ENCODE results near the gene OSBP2.

The OSBP2 gene

DNA sequence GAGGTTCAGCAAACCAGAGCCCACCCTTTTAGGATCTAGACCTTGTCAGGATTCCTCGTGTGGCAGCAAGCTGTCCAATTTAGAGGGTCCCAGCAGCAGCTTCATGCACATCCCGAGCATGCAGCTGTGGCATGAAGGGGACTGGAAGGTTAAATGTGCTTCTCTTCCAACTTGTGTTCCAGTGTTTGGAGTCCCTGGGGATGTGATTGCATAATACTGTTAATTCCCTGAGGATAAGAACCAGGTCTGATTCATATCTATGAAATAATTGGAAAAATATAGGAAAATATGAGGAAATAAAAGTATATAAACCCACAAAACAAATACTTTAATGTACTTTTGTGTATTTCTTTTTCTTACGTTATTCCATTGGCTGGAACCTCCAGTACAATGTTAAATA lies 143.4 kb downstream of the OSBP2 start:
- TF ChIP-seq, protein P1, sequence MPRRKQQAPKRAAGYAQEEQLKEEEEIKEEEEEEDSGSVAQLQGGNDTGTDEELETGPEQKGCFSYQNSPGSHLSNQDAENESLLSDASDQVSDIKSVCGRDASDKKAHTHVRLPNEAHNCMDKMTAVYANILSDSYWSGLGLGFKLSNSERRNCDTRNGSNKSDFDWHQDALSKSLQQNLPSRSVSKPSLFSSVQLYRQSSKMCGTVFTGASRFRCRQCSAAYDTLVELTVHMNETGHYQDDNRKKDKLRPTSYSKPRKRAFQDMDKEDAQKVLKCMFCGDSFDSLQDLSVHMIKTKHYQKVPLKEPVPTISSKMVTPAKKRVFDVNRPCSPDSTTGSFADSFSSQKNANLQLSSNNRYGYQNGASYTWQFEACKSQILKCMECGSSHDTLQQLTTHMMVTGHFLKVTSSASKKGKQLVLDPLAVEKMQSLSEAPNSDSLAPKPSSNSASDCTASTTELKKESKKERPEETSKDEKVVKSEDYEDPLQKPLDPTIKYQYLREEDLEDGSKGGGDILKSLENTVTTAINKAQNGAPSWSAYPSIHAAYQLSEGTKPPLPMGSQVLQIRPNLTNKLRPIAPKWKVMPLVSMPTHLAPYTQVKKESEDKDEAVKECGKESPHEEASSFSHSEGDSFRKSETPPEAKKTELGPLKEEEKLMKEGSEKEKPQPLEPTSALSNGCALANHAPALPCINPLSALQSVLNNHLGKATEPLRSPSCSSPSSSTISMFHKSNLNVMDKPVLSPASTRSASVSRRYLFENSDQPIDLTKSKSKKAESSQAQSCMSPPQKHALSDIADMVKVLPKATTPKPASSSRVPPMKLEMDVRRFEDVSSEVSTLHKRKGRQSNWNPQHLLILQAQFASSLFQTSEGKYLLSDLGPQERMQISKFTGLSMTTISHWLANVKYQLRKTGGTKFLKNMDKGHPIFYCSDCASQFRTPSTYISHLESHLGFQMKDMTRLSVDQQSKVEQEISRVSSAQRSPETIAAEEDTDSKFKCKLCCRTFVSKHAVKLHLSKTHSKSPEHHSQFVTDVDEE (CRISPR knock-in tag; IDR thresholded peaks at IDR 0.05): no peak
- no peak for TF ChIP-seq ZFP30 (CRISPR knock-in tag; IDR thresholded peaks at IDR 0.05)
- no peak for ATAC-seq

DNA sequence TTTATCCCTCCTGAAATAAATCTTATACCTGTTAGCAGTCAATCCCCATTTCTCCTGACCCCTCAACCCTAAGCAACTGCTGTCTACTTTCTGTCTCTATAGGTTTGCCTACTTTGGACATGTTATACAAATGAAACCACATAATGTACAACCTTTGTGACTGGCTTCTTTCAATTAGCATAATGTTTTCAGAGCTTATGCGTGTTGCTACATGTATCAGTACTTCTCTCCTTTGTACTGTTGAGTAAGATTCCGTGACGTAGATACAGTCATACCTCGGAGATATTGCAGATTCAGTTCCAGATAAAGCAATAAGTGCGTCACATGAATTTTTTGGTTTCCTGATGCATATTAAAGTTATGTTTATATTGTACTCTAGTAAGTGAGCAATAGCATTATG lies 146.6 kb downstream of the OSBP2 start:
- ATAC-seq: no peak
- no peak for TF ChIP-seq ZFP30 (CRISPR knock-in tag; IDR thresholded peaks at IDR 0.05)
- no peak for TF ChIP-seq OSR1 (CRISPR knock-in tag; IDR thresholded peaks at IDR 0.05)
- no peak for TF ChIP-seq SNAI2 (CRISPR knock-in tag; IDR thresholded peaks at IDR 0.05)
- no peak for TF ChIP-seq CSDC2 (CRISPR knock-in tag; IDR thresholded peaks at IDR 0.05)
- TF ChIP-seq, protein P2, sequence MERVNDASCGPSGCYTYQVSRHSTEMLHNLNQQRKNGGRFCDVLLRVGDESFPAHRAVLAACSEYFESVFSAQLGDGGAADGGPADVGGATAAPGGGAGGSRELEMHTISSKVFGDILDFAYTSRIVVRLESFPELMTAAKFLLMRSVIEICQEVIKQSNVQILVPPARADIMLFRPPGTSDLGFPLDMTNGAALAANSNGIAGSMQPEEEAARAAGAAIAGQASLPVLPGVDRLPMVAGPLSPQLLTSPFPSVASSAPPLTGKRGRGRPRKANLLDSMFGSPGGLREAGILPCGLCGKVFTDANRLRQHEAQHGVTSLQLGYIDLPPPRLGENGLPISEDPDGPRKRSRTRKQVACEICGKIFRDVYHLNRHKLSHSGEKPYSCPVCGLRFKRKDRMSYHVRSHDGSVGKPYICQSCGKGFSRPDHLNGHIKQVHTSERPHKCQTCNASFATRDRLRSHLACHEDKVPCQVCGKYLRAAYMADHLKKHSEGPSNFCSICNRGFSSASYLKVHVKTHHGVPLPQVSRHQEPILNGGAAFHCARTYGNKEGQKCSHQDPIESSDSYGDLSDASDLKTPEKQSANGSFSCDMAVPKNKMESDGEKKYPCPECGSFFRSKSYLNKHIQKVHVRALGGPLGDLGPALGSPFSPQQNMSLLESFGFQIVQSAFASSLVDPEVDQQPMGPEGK (CRISPR knock-in tag; IDR thresholded peaks at IDR 0.05; ENCODE audit: borderline replicate concordance): no peak
- TF ChIP-seq ZC3H10 (CRISPR knock-in tag; IDR thresholded peaks at IDR 0.05): no peak
- TF ChIP-seq GLIS3 (CRISPR knock-in tag; IDR thresholded peaks at IDR 0.05): no peak
- TF ChIP-seq ESRRG (CRISPR knock-in tag; IDR thresholded peaks at IDR 0.05): no peak
- no peak for TF ChIP-seq PPARA (CRISPR knock-in tag; IDR thresholded peaks at IDR 0.05; ENCODE audit: borderline replicate concordance)
- no peak for TF ChIP-seq ISL1 (CRISPR knock-in tag; IDR thresholded peaks at IDR 0.05)
- no peak for TF ChIP-seq ARNTL (CRISPR knock-in tag; IDR thresholded peaks at IDR 0.05; ENCODE audit: borderline replicate concordance, low read depth)
- TF ChIP-seq, protein P3, sequence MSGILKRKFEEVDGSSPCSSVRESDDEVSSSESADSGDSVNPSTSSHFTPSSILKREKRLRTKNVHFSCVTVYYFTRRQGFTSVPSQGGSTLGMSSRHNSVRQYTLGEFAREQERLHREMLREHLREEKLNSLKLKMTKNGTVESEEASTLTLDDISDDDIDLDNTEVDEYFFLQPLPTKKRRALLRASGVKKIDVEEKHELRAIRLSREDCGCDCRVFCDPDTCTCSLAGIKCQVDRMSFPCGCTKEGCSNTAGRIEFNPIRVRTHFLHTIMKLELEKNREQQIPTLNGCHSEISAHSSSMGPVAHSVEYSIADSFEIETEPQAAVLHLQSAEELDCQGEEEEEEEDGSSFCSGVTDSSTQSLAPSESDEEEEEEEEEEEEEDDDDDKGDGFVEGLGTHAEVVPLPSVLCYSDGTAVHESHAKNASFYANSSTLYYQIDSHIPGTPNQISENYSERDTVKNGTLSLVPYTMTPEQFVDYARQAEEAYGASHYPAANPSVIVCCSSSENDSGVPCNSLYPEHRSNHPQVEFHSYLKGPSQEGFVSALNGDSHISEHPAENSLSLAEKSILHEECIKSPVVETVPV (CRISPR knock-in tag; IDR thresholded peaks at IDR 0.05): no peak

DNA sequence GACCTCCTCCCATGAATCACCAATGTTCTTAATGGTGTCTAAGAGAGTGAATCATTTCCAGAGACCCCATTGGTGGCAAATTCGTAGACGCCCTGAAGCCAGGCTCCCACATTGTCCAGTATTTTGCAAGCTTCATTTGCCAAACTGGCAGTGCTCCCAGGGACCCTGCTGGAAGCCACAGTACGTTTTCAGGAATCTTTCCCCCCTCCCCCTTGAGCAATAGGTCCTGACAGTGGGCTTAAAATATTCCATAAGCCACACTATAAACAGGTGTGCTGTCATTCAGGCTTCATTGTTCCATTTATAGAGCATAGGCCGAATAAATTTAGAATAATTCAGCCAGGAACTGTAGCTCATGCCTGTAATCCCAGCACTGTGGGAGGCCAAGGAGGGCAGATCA lies 148.6 kb downstream of the OSBP2 start:
- TF ChIP-seq, protein P4, sequence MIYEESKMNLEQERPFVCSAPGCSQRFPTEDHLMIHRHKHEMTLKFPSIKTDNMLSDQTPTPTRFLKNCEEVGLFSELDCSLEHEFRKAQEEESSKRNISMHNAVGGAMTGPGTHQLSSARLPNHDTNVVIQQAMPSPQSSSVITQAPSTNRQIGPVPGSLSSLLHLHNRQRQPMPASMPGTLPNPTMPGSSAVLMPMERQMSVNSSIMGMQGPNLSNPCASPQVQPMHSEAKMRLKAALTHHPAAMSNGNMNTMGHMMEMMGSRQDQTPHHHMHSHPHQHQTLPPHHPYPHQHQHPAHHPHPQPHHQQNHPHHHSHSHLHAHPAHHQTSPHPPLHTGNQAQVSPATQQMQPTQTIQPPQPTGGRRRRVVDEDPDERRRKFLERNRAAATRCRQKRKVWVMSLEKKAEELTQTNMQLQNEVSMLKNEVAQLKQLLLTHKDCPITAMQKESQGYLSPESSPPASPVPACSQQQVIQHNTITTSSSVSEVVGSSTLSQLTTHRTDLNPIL (CRISPR knock-in tag; IDR thresholded peaks at IDR 0.05; ENCODE audit: low read depth): no peak
- TF ChIP-seq ZNF70 (CRISPR knock-in tag; IDR thresholded peaks at IDR 0.05) (no peak), ARNTL (CRISPR knock-in tag; IDR thresholded peaks at IDR 0.05; ENCODE audit: borderline replicate concordance, low read depth) (no peak), GLIS3 (CRISPR knock-in tag; IDR thresholded peaks at IDR 0.05) (no peak), BACH2 (CRISPR knock-in tag; IDR thresholded peaks at IDR 0.05; ENCODE audit: borderline replicate concordance) (no peak), SNAI2 (CRISPR knock-in tag; IDR thresholded peaks at IDR 0.05) (no peak), ZC3H10 (CRISPR knock-in tag; IDR thresholded peaks at IDR 0.05) (no peak), RARB (CRISPR knock-in tag; IDR thresholded peaks at IDR 0.05) (no peak), TOX (CRISPR knock-in tag; IDR thresholded peaks at IDR 0.05; ENCODE audit: borderline replicate concordance) (no peak), ISL1 (CRISPR knock-in tag; IDR thresholded peaks at IDR 0.05) (no peak)
- TF ChIP-seq, protein P2 (CRISPR knock-in tag; IDR thresholded peaks at IDR 0.05; ENCODE audit: borderline replicate concordance): no peak
- TF ChIP-seq, protein P5, sequence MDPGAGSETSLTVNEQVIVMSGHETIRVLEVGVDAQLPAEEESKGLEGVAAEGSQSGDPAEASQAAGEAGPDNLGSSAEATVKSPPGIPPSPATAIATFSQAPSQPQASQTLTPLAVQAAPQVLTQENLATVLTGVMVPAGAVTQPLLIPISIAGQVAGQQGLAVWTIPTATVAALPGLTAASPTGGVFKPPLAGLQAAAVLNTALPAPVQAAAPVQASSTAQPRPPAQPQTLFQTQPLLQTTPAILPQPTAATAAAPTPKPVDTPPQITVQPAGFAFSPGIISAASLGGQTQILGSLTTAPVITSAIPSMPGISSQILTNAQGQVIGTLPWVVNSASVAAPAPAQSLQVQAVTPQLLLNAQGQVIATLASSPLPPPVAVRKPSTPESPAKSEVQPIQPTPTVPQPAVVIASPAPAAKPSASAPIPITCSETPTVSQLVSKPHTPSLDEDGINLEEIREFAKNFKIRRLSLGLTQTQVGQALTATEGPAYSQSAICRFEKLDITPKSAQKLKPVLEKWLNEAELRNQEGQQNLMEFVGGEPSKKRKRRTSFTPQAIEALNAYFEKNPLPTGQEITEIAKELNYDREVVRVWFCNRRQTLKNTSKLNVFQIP (CRISPR knock-in tag; IDR thresholded peaks at IDR 0.05; ENCODE audit: borderline replicate concordance, low read depth): no peak
- no peak for ATAC-seq

All from SK-N-SH treated with all-trans-retinoic acid at 6 μM for 48 hours (cell line).